PC-3 (cell line): Measurements from ENCODE around the gene INTS1.

Experiments used
- EZH2 ChIP-seq: fragments of 300-600 bp; sonication (generic); IDR thresholded peaks from one replicate; pipeline ENCODE4 v1.6.1; 2017; ENCODE audit warnings: antibody characterized with exemption, mild to moderate bottlenecking, low read length; ENCODE audit not compliant: unreplicated experiment
- TF ChIP-seq, protein P1 (sequence below): fragments of 300-600 bp; sonication (generic); conservative IDR thresholded peaks from 2 replicates; pipeline ENCODE4 v1.5.1; 2017; ENCODE audit warnings: antibody characterized with exemption, low read depth, mild to moderate bottlenecking, low read length

DNA sequence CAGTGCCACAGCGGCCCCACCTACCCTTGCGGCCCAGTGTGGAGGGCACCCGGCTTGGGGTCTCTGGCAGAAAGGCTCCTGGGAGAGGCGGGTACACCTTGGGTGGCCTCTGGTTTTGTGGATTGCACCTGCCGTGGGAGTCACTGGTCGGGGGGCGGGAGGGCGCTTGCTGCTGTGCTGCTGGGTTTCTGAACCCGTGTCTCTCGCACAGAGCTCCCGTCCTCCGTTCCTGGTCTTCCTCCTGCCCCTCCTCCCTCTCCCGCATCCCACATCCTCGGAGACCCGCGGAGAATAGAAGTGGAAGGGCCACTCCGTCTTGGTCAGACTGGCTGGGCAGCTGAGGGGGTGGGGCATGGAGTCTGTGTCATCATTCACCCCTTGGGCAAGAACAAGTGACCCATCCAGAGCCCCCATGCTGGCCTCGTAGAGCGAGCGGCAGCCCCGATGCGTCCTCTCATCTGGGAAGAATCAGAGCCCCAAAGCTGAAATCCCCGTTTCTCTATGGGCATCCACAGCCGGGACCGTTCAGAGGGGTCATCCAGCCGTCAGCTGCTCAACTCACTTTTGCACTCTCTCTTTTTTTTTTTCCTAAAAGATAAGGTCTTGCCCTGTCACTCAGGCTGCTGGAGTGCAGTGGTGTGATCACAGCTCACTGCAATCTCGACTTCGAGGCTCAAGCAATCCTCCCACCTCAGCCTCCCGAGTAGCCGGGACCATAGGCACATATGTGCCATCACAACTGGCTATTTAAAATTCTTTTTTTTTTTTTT is 30.3 kb upstream of the INTS1 start:
- no peak for TF ChIP-seq EZH2
- TF ChIP-seq, protein P1, sequence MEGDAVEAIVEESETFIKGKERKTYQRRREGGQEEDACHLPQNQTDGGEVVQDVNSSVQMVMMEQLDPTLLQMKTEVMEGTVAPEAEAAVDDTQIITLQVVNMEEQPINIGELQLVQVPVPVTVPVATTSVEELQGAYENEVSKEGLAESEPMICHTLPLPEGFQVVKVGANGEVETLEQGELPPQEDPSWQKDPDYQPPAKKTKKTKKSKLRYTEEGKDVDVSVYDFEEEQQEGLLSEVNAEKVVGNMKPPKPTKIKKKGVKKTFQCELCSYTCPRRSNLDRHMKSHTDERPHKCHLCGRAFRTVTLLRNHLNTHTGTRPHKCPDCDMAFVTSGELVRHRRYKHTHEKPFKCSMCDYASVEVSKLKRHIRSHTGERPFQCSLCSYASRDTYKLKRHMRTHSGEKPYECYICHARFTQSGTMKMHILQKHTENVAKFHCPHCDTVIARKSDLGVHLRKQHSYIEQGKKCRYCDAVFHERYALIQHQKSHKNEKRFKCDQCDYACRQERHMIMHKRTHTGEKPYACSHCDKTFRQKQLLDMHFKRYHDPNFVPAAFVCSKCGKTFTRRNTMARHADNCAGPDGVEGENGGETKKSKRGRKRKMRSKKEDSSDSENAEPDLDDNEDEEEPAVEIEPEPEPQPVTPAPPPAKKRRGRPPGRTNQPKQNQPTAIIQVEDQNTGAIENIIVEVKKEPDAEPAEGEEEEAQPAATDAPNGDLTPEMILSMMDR, result no peak
